ENCODE results near the gene VSTM4. TPM values are rescaled to one million over a fixed set of nuclear protein-coding genes. Genes with fewer than 3 reads are reported as not detected.
A peak's percentile ranks its signal among the peaks of the same experiment; 100 is the strongest.

The VSTM4 gene
- total and polyA plus RNA-seq, 2 donors (not counting 1 experiment from before 2014, with no cell fraction given), result not detected

DNA sequence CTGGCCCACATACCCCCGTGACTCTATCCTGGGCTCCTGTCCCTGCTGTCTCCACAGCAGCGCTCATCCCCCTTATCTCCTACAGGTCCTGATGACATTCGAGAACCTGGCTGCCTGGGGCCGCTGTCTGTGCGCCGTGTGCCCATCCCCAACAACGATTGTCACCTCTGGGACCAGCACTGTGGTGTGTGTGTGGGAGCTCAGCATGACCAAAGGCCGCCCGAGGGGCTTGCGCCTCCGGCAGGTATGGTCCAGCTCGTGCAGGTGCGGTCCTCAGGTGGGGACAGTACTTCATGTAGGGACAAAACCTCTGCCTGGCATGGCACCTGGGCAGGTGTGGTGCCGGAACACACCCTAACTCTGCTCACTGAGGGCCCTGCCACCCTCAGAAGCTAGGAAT, 145.3 kb downstream of the VSTM4 start:
- Histone ChIP-seq H2AFZ (ENCODE audit: insufficient read depth, low read depth, low read length, poor library complexity, severe bottlenecking) (no peak overlapping the region), H3K9ac (ENCODE audit: low read length) (no peak overlapping the region), H3K4me2 (replicated peaks; ENCODE audit: low read depth, low read length, poor library complexity, severe bottlenecking) (no peak overlapping the region), H3K9me3 (ENCODE audit: control extremely low read depth in 1 of 3, control insufficient read depth in 2 of 3, insufficient read depth in 1 of 3, low read length in 2 of 3) (no peaks in the 10 kb centered on the region), H3K36me3 (replicated peaks in 1 of 2; ENCODE audit: control extremely low read depth in 1 of 2, control insufficient read depth in 1 of 2, extremely low read depth in 1 of 2, insufficient read depth in 2 of 2, low read length in 1 of 2) (peaks cover 7 to 96% of the 10 kb centered on the region in 2 experiments), H3K27ac (ENCODE audit: low read length in 2 of 2) (no peak overlapping the region), H4K20me1 (ENCODE audit: control insufficient read depth, insufficient read depth, low read length, poor library complexity, severe bottlenecking) (peaks cover 24% of the 10 kb centered on the region), H3K27me3 (replicated peaks in 1 of 4; ENCODE audit: control extremely low read depth in 1 of 4, control insufficient read depth in 3 of 4, insufficient read depth in 4 of 4, low read length in 3 of 4) (no peaks in the 10 kb centered on the region), H3K79me2 (ENCODE audit: control insufficient read depth, insufficient read depth, low read length) (no peaks in the 10 kb centered on the region), H3K4me1 (ENCODE audit: control insufficient read depth in 2 of 2, insufficient read depth in 2 of 2, low read length in 2 of 2) (no peaks in the 10 kb centered on the region), H3K4me3 (ENCODE audit: control extremely low read depth in 1 of 5, extremely low read depth in 1 of 5, insufficient read depth in 1 of 5, low read depth in 2 of 5, low read length in 4 of 5) (no peak overlapping the region)
- no peaks in the 10 kb centered on the region for H3K27me3 Mint-ChIP-seq
- peak overlapping the region; percentile 15 for H3K27ac Mint-ChIP-seq
- POLR2A ChIA-PET, result no interaction called here
- no peaks in the 10 kb centered on the region for H3K4me1 Mint-ChIP-seq
- intact Hi-C loops (cut with micrococcal nuclease), result no loop called here
- H3K9me3 Mint-ChIP-seq (ENCODE audit: insufficient read depth), result no peaks in the 10 kb centered on the region
- CTCF ChIA-PET, result no interaction called here
- WGBS (ENCODE audit: insufficient coverage), result 98% methylated on average over 9 of the region's 14 CpGs
- ATAC-seq (ENCODE audit: low read depth), result no peak
- no peak for TF ChIP-seq EZH2 (IDR thresholded peaks at IDR 0.05; ENCODE audit: borderline replicate concordance, insufficient read depth, low read depth, low read length, poor library complexity, severe bottlenecking)
- TF ChIP-seq, protein P1, sequence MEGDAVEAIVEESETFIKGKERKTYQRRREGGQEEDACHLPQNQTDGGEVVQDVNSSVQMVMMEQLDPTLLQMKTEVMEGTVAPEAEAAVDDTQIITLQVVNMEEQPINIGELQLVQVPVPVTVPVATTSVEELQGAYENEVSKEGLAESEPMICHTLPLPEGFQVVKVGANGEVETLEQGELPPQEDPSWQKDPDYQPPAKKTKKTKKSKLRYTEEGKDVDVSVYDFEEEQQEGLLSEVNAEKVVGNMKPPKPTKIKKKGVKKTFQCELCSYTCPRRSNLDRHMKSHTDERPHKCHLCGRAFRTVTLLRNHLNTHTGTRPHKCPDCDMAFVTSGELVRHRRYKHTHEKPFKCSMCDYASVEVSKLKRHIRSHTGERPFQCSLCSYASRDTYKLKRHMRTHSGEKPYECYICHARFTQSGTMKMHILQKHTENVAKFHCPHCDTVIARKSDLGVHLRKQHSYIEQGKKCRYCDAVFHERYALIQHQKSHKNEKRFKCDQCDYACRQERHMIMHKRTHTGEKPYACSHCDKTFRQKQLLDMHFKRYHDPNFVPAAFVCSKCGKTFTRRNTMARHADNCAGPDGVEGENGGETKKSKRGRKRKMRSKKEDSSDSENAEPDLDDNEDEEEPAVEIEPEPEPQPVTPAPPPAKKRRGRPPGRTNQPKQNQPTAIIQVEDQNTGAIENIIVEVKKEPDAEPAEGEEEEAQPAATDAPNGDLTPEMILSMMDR (IDR thresholded peaks at IDR 0.05), result no peak
- H3K4me3 Mint-ChIP-seq, result no peak overlapping the region
- DNase-seq, result no peak

GRCh38 chr10:48968036-48968435, 147.3 kb downstream of the VSTM4 start:
- Histone ChIP-seq H3K27ac (ENCODE audit: low read length in 2 of 2) (no peak overlapping the region), H3K27me3 (replicated peaks in 1 of 4; ENCODE audit: control extremely low read depth in 1 of 4, control insufficient read depth in 3 of 4, insufficient read depth in 4 of 4, low read length in 3 of 4) (no peaks in the 10 kb centered on the region), H3K9ac (ENCODE audit: low read length) (no peak overlapping the region), H4K20me1 (ENCODE audit: control insufficient read depth, insufficient read depth, low read length, poor library complexity, severe bottlenecking) (peaks cover 32% of the 10 kb centered on the region), H3K4me3 (ENCODE audit: control extremely low read depth in 1 of 5, extremely low read depth in 1 of 5, insufficient read depth in 1 of 5, low read depth in 2 of 5, low read length in 4 of 5) (no peak overlapping the region), H3K36me3 (replicated peaks in 1 of 2; ENCODE audit: control extremely low read depth in 1 of 2, control insufficient read depth in 1 of 2, extremely low read depth in 1 of 2, insufficient read depth in 2 of 2, low read length in 1 of 2) (peaks cover 7 to 98% of the 10 kb centered on the region in 2 experiments), H3K9me3 (ENCODE audit: control extremely low read depth in 1 of 3, control insufficient read depth in 2 of 3, insufficient read depth in 1 of 3, low read length in 2 of 3) (no peaks in the 10 kb centered on the region), H3K79me2 (ENCODE audit: control insufficient read depth, insufficient read depth, low read length) (no peaks in the 10 kb centered on the region), H2AFZ (ENCODE audit: insufficient read depth, low read depth, low read length, poor library complexity, severe bottlenecking) (no peak overlapping the region), H3K4me1 (ENCODE audit: control insufficient read depth in 2 of 2, insufficient read depth in 2 of 2, low read length in 2 of 2) (no peaks in the 10 kb centered on the region), H3K4me2 (replicated peaks; ENCODE audit: low read depth, low read length, poor library complexity, severe bottlenecking) (no peak overlapping the region)
- DNase-seq, result no peak
- intact Hi-C loops (cut with micrococcal nuclease), result no loop called here
- POLR2A ChIA-PET, result no interaction called here
- Mint-ChIP-seq H3K9me3 (ENCODE audit: insufficient read depth) (no peaks in the 10 kb centered on the region), H3K27ac (no peak overlapping the region), H3K4me3 (no peak overlapping the region), H3K27me3 (no peaks in the 10 kb centered on the region), H3K4me1 (no peaks in the 10 kb centered on the region)
- 100% methylated on average over 2 of the region's 3 CpGs for WGBS (ENCODE audit: insufficient coverage)
- TF ChIP-seq, protein P1 (IDR thresholded peaks at IDR 0.05), result no peak
- TF ChIP-seq EZH2 (IDR thresholded peaks at IDR 0.05; ENCODE audit: borderline replicate concordance, insufficient read depth, low read depth, low read length, poor library complexity, severe bottlenecking), result no peak
- ATAC-seq (ENCODE audit: low read depth), result no peak
- CTCF ChIA-PET, result no interaction called here

Measured in B cell (primary cell).